Measurements from ENCODE around the gene PROS1. TPM values are rescaled to one million over a fixed set of nuclear protein-coding genes. Genes with fewer than 3 reads are reported as not detected.
"Not testable (repeated sequence)": the region's sequence is repeated elsewhere in the genome, so short reads cannot be mapped to it uniquely, and the experiment has no call there.

Gene PROS1
- polyA plus RNA-seq, 1 donor, result 45.9 TPM

DNA sequence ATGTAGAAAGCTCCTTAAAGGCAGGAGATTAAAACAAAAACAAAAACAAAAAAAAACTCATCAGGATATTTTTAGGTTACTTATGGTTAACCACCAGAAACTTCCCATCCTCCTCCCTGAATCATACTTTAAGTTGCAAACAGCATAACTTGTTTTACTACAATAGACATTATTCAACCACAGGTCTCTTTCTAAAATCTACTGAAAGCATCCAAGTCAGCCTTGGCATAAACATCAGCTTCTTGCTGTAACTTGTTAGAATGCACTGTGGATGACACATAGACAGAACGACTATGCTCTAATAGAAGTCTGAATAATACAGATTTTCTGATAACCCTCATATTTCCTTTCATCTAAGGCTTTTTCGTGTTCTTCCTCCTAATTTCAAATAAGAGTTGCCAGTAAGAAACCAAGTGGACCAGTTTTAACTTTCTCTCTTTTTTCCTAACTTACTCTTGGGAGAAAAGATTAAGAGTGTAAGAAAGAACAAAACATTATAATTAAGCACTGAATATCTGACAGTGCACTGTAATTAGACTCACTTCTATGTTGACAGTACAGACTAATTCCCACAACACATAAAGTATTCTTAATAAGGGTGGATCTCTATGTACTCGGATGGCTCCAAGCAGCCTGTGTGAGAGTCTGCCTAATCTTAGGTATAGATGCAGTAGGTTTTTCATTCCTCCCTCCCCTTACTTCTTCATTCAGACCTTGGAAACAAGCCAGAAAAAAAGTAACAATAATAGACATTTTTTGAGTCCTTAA lies 95.3 kb downstream of the PROS1 start:
- DNase-seq, result not testable (repeated sequence)

DNA sequence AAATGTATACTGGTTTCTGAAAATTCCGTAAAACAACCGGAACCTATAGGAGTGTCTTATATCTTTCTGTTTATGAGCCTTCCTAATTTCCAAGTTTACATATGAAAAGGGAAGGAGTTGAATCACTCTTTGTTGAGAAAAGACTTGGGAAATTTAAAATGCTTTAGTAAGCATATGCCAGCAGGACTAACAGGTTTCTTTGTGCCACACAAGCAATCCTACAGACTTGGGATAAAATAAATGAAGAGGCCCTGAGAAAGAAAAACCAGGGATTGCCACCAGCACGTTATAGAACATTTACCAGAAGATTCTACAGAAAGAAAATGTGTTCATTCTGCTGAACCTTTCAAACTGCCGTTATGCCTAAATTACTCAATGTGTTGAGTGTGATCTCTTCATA lies 96.3 kb downstream of the PROS1 start:
- DNase-seq, result not testable (repeated sequence)

GRCh38 chr3:93873412-93873811 lies 100.3 kb downstream of the PROS1 start:
- not testable (repeated sequence) for DNase-seq

GRCh38 chr3:93867425-93867824 lies 106.3 kb downstream of the PROS1 start:
- no peak for DNase-seq

DNA sequence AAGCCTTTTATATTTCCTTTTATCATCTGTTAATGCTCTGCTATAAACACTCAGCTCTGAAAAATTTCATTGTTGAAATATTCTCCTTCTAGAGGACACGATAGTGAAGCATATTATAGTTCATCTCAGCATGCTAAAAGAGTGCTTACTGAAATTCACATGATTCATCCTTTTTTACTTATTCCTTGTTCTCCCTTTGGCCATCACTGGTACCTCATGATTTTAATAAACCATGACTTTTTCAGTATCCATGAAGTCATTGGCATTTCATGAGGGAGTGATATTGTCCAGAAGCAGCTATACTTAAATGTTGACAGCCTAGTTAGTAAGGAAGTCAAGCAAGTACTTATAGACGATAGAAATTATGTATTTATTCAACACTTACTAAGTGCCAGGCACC lies 112.7 kb downstream of the PROS1 start:
- DNase-seq, result no peak

DNA sequence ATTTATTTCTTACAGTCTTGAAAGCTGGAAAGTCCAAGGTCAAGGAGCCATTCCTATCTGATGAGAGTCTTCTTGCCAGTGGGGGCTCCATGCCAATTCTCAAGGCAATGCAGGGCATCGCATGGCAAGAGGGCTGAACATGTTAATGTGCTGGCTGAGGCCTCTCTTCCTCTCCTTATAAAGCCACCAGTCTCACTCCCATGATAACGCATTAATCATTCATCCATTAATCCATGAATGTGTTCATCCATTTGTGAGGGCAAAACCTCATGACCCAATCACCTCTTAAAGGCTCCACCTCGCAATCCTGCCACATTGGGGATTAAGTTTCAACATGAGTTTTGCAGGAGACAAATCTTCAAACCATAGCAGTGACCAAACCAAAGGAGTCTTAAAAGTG lies 118.3 kb downstream of the PROS1 start:
- DNase-seq, result no peak

- DNase-seq, result not testable (repeated sequence)
These were observed 121.5 kb downstream of the PROS1 start for GRCh38 chr3:93852228-93852627.

GRCh38 chr3:93843981-93844380 lies 129.7 kb downstream of the PROS1 start:
- no peak for DNase-seq

- DNase-seq, result not testable (repeated sequence)
These were observed 134.5 kb downstream of the PROS1 start for GRCh38 chr3:93839193-93839592.

Other genes starting within 250 kb of the PROS1 start
- gene ARL13B, start 6.3 kb upstream of the PROS1 start, polyA plus RNA-seq (ENCODE audit: insufficient read length), result 21.4 TPM
- 0.32 TPM for gene STX19, start 54.7 kb upstream of the PROS1 start, polyA plus RNA-seq (ENCODE audit: insufficient read length)
- 11.2 TPM for gene DHFR2, start 89.0 kb upstream of the PROS1 start, polyA plus RNA-seq (ENCODE audit: insufficient read length)
- gene NSUN3, start 89.2 kb upstream of the PROS1 start, polyA plus RNA-seq (ENCODE audit: insufficient read length), result 14.6 TPM

Data from left kidney (tissue), 2 donors.